IMR-90 (cell line): Measurements from ENCODE around the gene IFT20. TPM values are rescaled to one million over a fixed set of nuclear protein-coding genes. Genes with fewer than 3 reads are reported as not detected.

Experiments
- ATAC-seq: fragments of 200-7000 bp; cut with Tn5 transposase; 2 replicates; pipeline ENCODE4 v1.9.1; 2020; ENCODE audit warnings: low read depth, mild to moderate bottlenecking, moderate library complexity
- BruUV-seq: library from RNA; stranded (reverse); fragments of 400-500 nt; replicated peaks from 2 replicates; lab custom pipeline; 2021; lab: Mats Ljungman, UMichigan
- CTCF ChIA-PET: fragments of 300-600 bp; formaldehyde crosslinking; extraction: SDS; loops from one replicate; lab custom pipeline; 2021; ENCODE audit warnings: antibody characterized with exemption; lab: Yijun Ruan, JAX
- POLR2A ChIA-PET: fragments of 300-600 bp; sonication (Branson Sonifier 250); formaldehyde crosslinking; loops from one replicate; lab custom pipeline; 2022; ENCODE audit warnings: antibody characterized with exemption; ENCODE audit not compliant: unreplicated experiment; lab: Charles Lee
- DNase-seq: peaks from one replicate; pipeline ENCODE4 v3.0.0; 2013
- H2AFZ ChIP-seq: replicated peaks from 2 replicates; pipeline ENCODE3; 2013; ENCODE audit warnings: low read length, mild to moderate bottlenecking; ENCODE audit not compliant: poor library complexity
- H2AK5ac ChIP-seq: 2 replicates; pipeline ENCODE4 v1.6.1; 2013; ENCODE audit warnings: low read depth, low read length, inconsistent platforms
- H2AK9ac ChIP-seq: replicated peaks from 2 replicates; pipeline ENCODE3; 2013; ENCODE audit warnings: mild to moderate bottlenecking, low read depth, low read length, moderate library complexity; ENCODE audit not compliant: poor library complexity
- H2BK120ac ChIP-seq: 2 replicates; pipeline ENCODE4 v1.6.1; 2013; ENCODE audit warnings: low read depth, low read length, inconsistent platforms
- H2BK15ac ChIP-seq: 3 replicates; pipeline ENCODE4 v1.6.1; 2013; ENCODE audit warnings: low read depth, low read length, inconsistent platforms
- H2BK20ac ChIP-seq: 2 replicates; pipeline ENCODE4 v1.6.1; 2013; ENCODE audit warnings: low read depth, mild to moderate bottlenecking, inconsistent platforms, low read length, moderate library complexity
- H2BK5ac ChIP-seq: 2 replicates; pipeline ENCODE4 v1.6.1; 2013; ENCODE audit warnings: mild to moderate bottlenecking, low read depth, low read length, inconsistent platforms; ENCODE audit not compliant: poor library complexity, severe bottlenecking
- H3K14ac ChIP-seq: replicated peaks from 2 replicates; pipeline ENCODE4 v1.6.1; 2013; ENCODE audit warnings: low read depth, low read length, inconsistent platforms
- H3K18ac ChIP-seq: 2 replicates; pipeline ENCODE4 v1.6.1; 2013; ENCODE audit warnings: low read depth, low read length, control low read depth
- H3K23ac ChIP-seq: 2 replicates; pipeline ENCODE4 v1.6.1; 2013; ENCODE audit warnings: low read depth, low read length, inconsistent platforms
- H3K27ac ChIP-seq: 2 replicates; pipeline ENCODE4 v1.5.1; 2013; ENCODE audit warnings: mild to moderate bottlenecking, control low read depth, low read length; ENCODE audit not compliant: insufficient read depth
- H3K27me3 ChIP-seq: 2 replicates; pipeline ENCODE4 v1.6.1; 2013; ENCODE audit warnings: low read length; ENCODE audit not compliant: control insufficient read depth, insufficient read depth
- H3K36me3 ChIP-seq: 2 replicates; pipeline ENCODE4 v1.6.1; 2013; ENCODE audit warnings: low read length, mixed read lengths; ENCODE audit not compliant: control insufficient read depth, insufficient read depth
- H3K4ac ChIP-seq: 2 replicates; pipeline ENCODE4 v1.6.1; 2013; ENCODE audit warnings: low read depth, low read length, inconsistent platforms
- H3K4me1 ChIP-seq: 2 replicates; pipeline ENCODE4 v1.6.1; 2013; ENCODE audit warnings: low read length, mixed read lengths; ENCODE audit not compliant: control insufficient read depth, insufficient read depth
- H3K4me2 ChIP-seq: 2 replicates; pipeline ENCODE4 v1.6.1; 2013; ENCODE audit warnings: low read depth, mild to moderate bottlenecking, control low read depth, low read length, moderate library complexity
- H3K4me3 ChIP-seq: 2 replicates; pipeline ENCODE4 v1.5.1; 2013; ENCODE audit warnings: low read depth, mild to moderate bottlenecking, control low read depth, low read length, moderate library complexity; ENCODE audit not compliant: insufficient read depth
- H3K56ac ChIP-seq: 2 replicates; pipeline ENCODE4 v1.6.1; 2013; ENCODE audit warnings: low read length, inconsistent platforms; ENCODE audit not compliant: insufficient read depth; ENCODE audit errors: extremely low read depth
- H3K79me1 ChIP-seq, 2 experiments: 2 replicates each; pipeline ENCODE4 v1.6.1; 2013; ENCODE audit warnings: low read length in 2 of 2, inconsistent platforms in 1 of 2, low read depth in 1 of 2
- H3K9ac ChIP-seq: 2 replicates; pipeline ENCODE4 v1.6.1; 2013; ENCODE audit warnings: low read depth, low read length, control low read depth
- H3K9me1 ChIP-seq: 2 replicates; pipeline ENCODE4 v1.6.1; 2013; ENCODE audit warnings: low read length, inconsistent platforms; ENCODE audit not compliant: insufficient read depth
- H3K9me3 ChIP-seq: 2 replicates; pipeline ENCODE4 v1.6.1; 2013; ENCODE audit warnings: low read length; ENCODE audit not compliant: control insufficient read depth, insufficient read depth
- H4K20me1 ChIP-seq: 2 replicates; pipeline ENCODE4 v1.6.1; 2013; ENCODE audit warnings: low read length, inconsistent platforms; ENCODE audit not compliant: insufficient read depth
- H4K5ac ChIP-seq: 2 replicates; pipeline ENCODE4 v1.6.1; 2013; ENCODE audit warnings: mild to moderate bottlenecking, low read depth, low read length, control low read depth
- H4K8ac ChIP-seq, 2 experiments: 2 replicates each; pipeline ENCODE4 v1.6.1; 2013; ENCODE audit warnings: low read depth in 2 of 2, low read length in 2 of 2, control low read depth in 1 of 2, inconsistent platforms in 1 of 2
- H4K91ac ChIP-seq: 2 replicates; pipeline ENCODE4 v1.6.1; 2013; ENCODE audit warnings: low read depth, low read length, inconsistent platforms; ENCODE audit not compliant: insufficient read depth
- CHD1 ChIP-seq: IDR thresholded peaks from 2 replicates; pipeline ENCODE4 v1.6.1; 2012; ENCODE audit warnings: low read depth, low read length, improper control_type of control experiment
- FOS ChIP-seq: fragments of 150-350 bp; IDR thresholded peaks from 2 replicates; pipeline ENCODE4 v1.6.1; 2016; ENCODE audit warnings: low read depth, low read length
- MAFK ChIP-seq: IDR thresholded peaks from 2 replicates; pipeline ENCODE4 v1.6.1; 2012; ENCODE audit warnings: low read depth, low read length, improper control_type of control experiment
- MAZ ChIP-seq: IDR thresholded peaks from 2 replicates; pipeline ENCODE4 v1.6.1; 2012; ENCODE audit warnings: low read depth, mild to moderate bottlenecking, low read length, improper control_type of control experiment, moderate library complexity, borderline replicate concordance
- MXI1 ChIP-seq: IDR thresholded peaks from 2 replicates; pipeline ENCODE4 v1.6.1; 2012; ENCODE audit warnings: low read depth, mild to moderate bottlenecking, low read length, moderate library complexity, borderline replicate concordance
- POLR2A ChIP-seq: IDR thresholded peaks from 2 replicates; pipeline ENCODE4 v1.6.1; 2012; ENCODE audit warnings: mild to moderate bottlenecking, low read depth, low read length
- RFX5 ChIP-seq: IDR thresholded peaks from 2 replicates; pipeline ENCODE4 v1.8.0; 2012; ENCODE audit warnings: low read depth, mild to moderate bottlenecking, low read length, moderate library complexity
- USF2 ChIP-seq: fragments of 150-350 bp; IDR thresholded peaks from 2 replicates; pipeline ENCODE4 v1.6.1; 2017; ENCODE audit warnings: mild to moderate bottlenecking, antibody characterized with exemption, low read length, low read depth
- WGBS, 2 experiments: methylation state at CpG; one replicate each; pipeline versions ENCODE4 v1.1.5 to v1.1.7; 2013; ENCODE audit warnings: missing lambda C conversion rate in 2 of 2; ENCODE audit not compliant: insufficient read length in 1 of 2; ENCODE audit errors: extremely low coverage in 2 of 2; 5-methylcytosine and 5-hydroxymethylcytosine counted together
- dilution Hi-C: fragments of 300-500 bp; cut with HindIII; formaldehyde crosslinking; loops from one replicate; pipeline ENCODE4 v1.14.3; 2018; ENCODE audit warnings: low sequenced_read_pairs; ENCODE audit not compliant: unreplicated experiment
- in situ Hi-C: fragments of 300-500 bp; cut with MboI; formaldehyde crosslinking; loops from 3 replicates; pipeline ENCODE4 v1.14.3; 2019; ENCODE audit warnings: low sequenced_read_pairs, inconsistent platforms, mixed read lengths
- intact Hi-C: fragments of 100-400 bp; cut with micrococcal nuclease; formaldehyde crosslinking; loops from 2 replicates; pipeline ENCODE4 v1.10.0; 2022
- polyA plus RNA-seq, 3 experiments: library from polyadenylated mRNA; depleted of rRNA; stranded (reverse); fragments of >200 nt; gene quantifications; 2 replicates each; pipeline ENCODE4 v1.2.3, GENCODE V29; 2012; ENCODE audit warnings: low replicate concordance in 1 of 3
- total RNA-seq: library from RNA; depleted of rRNA; stranded (reverse); fragments of >200 nt; gene quantifications from 2 replicates; pipeline ENCODE4 v1.2.3, GENCODE V29; 2012

IFT20 gene
- total and polyA plus RNA-seq, 2 of the 4 experiments (the other 2 are of a cell fraction) = 25.5 to 46.3 TPM

GRCh38 chr17:28366605-28367004 is 31.3 kb upstream of the IFT20 start:
- H3K9ac ChIP-seq = no peak overlapping the region
- no peaks in the 10 kb centered on the region for H3K27me3 ChIP-seq
- no peak overlapping the region for H2BK15ac ChIP-seq
- H2AK5ac ChIP-seq = no peak overlapping the region
- no peak overlapping the region for H3K4ac ChIP-seq
- dilution Hi-C loops = no loop called here
- no peak overlapping the region for H3K56ac ChIP-seq
- peaks cover 13% of the 10 kb centered on the region for H3K9me1 ChIP-seq
- H3K18ac ChIP-seq = no peak overlapping the region
- no peak overlapping the region for H4K5ac ChIP-seq
- WGBS, 2 experiments = no CpG with 5 or more reads among the region's 1 CpG
- CTCF ChIA-PET = no interaction called here
- H3K14ac ChIP-seq = no peak overlapping the region
- no peak overlapping the region for H4K91ac ChIP-seq
- no peak overlapping the region for H4K8ac ChIP-seq
- no peak overlapping the region for H2AFZ ChIP-seq
- no peak overlapping the region for H3K27ac ChIP-seq
- ATAC-seq (no peak), DNase-seq (no peak)
- TF ChIP-seq CHD1 = no peak
- no peak for TF ChIP-seq MXI1
- TF ChIP-seq MAFK = no peak
- TF ChIP-seq RFX5 = no peak
- TF ChIP-seq FOS = no peak
- TF ChIP-seq POLR2A = no peak
- no peak for TF ChIP-seq MAZ
- TF ChIP-seq USF2 = no peak
- in situ Hi-C loops = no loop called here
- no peak overlapping the region for H3K4me2 ChIP-seq
- peaks cover 9% of the 10 kb centered on the region for H3K36me3 ChIP-seq
- POLR2A ChIA-PET = no interaction called here
- H2BK120ac ChIP-seq = no peak overlapping the region
- H3K79me1 ChIP-seq = no peaks in the 10 kb centered on the region
- H2AK9ac ChIP-seq = no peak overlapping the region
- H3K4me1 ChIP-seq = peaks cover 7% of the 10 kb centered on the region; the same call in 1 of the 2 replicates
- no peak overlapping the region for H3K23ac ChIP-seq
- BruUV-seq = no TSS peak
- no peaks in the 10 kb centered on the region for H3K9me3 ChIP-seq
- H2BK20ac ChIP-seq = no peak overlapping the region
- intact Hi-C loops = no loop called here
- H4K20me1 ChIP-seq = peaks cover 4% of the 10 kb centered on the region; the same call in 1 of the 2 replicates
- no peak overlapping the region for H2BK5ac ChIP-seq
- H3K4me3 ChIP-seq = no peak overlapping the region
